Panc1 (cell line): ENCODE results near the gene FRRS1L. TPM values are rescaled to one million over a fixed set of nuclear protein-coding genes. Genes with fewer than 3 reads are reported as not detected.

Experiments used
- ATAC-seq: fragments of 200-7000 bp; cut with Tn5 transposase; 2 replicates; pipeline ENCODE4 v1.9.1; 2020; ENCODE audit warnings: mild to moderate bottlenecking, moderate library complexity
- BruUV-seq: library from RNA; stranded (reverse); fragments of 400-500 nt; replicated peaks from 2 replicates; lab custom pipeline; 2021; lab: Mats Ljungman, UMichigan
- CTCF ChIA-PET: fragments of 300-600 bp; sonication (Branson Sonifier 250); formaldehyde crosslinking; loops from one replicate; lab custom pipeline; 2022; ENCODE audit warnings: antibody characterized with exemption; lab: Charles Lee
- POLR2A ChIA-PET: fragments of 300-600 bp; sonication (Branson Sonifier 250); formaldehyde crosslinking; loops from one replicate; lab custom pipeline; 2022; ENCODE audit warnings: antibody characterized with exemption; lab: Charles Lee
- DNase-seq: peaks from one replicate; pipeline ENCODE4 v3.0.0-alpha.2; 2010; ENCODE audit warnings: low read depth, low spot score
- H3K27ac ChIP-seq: 2 replicates; pipeline ENCODE4 v1.5.1; 2011; ENCODE audit warnings: mild to moderate bottlenecking, low read length, inconsistent platforms
- H3K27me3 ChIP-seq: fragments of 200-500 bp; sonication (Bioruptor generic); 2 replicates; pipeline ENCODE4 v1.6.0; 2014; ENCODE audit warnings: low read length, inconsistent platforms; ENCODE audit not compliant: control insufficient read depth, insufficient read depth
- H3K36me3 ChIP-seq: fragments of 200-500 bp; sonication (Bioruptor generic); 2 replicates; pipeline ENCODE4 v1.5.1; 2014; ENCODE audit warnings: inconsistent platforms, mild to moderate bottlenecking, low read length, moderate library complexity; ENCODE audit not compliant: control insufficient read depth, insufficient read depth
- H3K4me1 ChIP-seq: 2 replicates; pipeline ENCODE4 v1.5.1; 2011; ENCODE audit warnings: inconsistent platforms, mild to moderate bottlenecking, low read length, moderate library complexity; ENCODE audit not compliant: control insufficient read depth, insufficient read depth
- H3K4me3 ChIP-seq, 2 experiments: 2 replicates each; pipeline ENCODE4 v1.5.1; 2011 to 2012; ENCODE audit warnings: low read depth in 2 of 2, low read length in 2 of 2, mild to moderate bottlenecking in 2 of 2, inconsistent platforms in 1 of 2, moderate library complexity in 1 of 2
- H3K9me3 ChIP-seq: fragments of 200-500 bp; sonication (Bioruptor generic); 2 replicates; pipeline ENCODE4 v1.5.1; 2014; ENCODE audit warnings: low read depth, mild to moderate bottlenecking, inconsistent platforms, low read length, moderate library complexity; ENCODE audit not compliant: control insufficient read depth, insufficient read depth
- POLR2AphosphoS5 ChIP-seq: IDR thresholded peaks from 2 replicates; pipeline ENCODE4 v1.6.1; 2012; ENCODE audit warnings: mild to moderate bottlenecking, low read depth, low read length, moderate library complexity
- REST ChIP-seq, 2 experiments: IDR thresholded peaks; 2 replicates each; pipeline ENCODE4 v1.6.1; 2011 to 2012; ENCODE audit warnings: low read depth in 2 of 2, control low read depth in 1 of 2, low read length in 1 of 2, mild to moderate bottlenecking in 1 of 2, moderate library complexity in 1 of 2; ENCODE audit not compliant: insufficient read depth in 1 of 2
- SIN3A ChIP-seq: IDR thresholded peaks from 2 replicates; pipeline ENCODE4 v1.6.1; 2012; ENCODE audit warnings: low read depth, mild to moderate bottlenecking, low read length, moderate library complexity, borderline replicate concordance; ENCODE audit not compliant: insufficient read depth
- TCF7L2 ChIP-seq: IDR thresholded peaks from 2 replicates; pipeline ENCODE4 v1.6.1; 2011; ENCODE audit warnings: mild to moderate bottlenecking, low read depth, low read length, inconsistent platforms
- in situ Hi-C: cut with HindIII; loops from 2 replicates; pipeline ENCODE4 v1.10.0; 2016; ENCODE audit warnings: low sequenced_read_pairs, low pct_unique_long_range_greater_than_20kb
- intact Hi-C: fragments of 100-400 bp; cut with micrococcal nuclease; formaldehyde crosslinking; loops from one replicate; pipeline ENCODE4 v1.10.0; 2022; ENCODE audit not compliant: unreplicated experiment
- total RNA-seq: library from RNA; stranded (reverse); gene quantifications from one replicate; pipeline ENCODE4 v1.2.1, GENCODE V29; 2021; ENCODE audit not compliant: unreplicated experiment
- TF ChIP-seq, protein P1 (sequence below): fragments of 450-650 bp; IDR thresholded peaks from 2 replicates; pipeline ENCODE4 v1.5.1; 2017; ENCODE audit warnings: mild to moderate bottlenecking

FRRS1L gene
- total RNA-seq, 1 experiment from 2014 or later: 2.3 TPM

DNA sequence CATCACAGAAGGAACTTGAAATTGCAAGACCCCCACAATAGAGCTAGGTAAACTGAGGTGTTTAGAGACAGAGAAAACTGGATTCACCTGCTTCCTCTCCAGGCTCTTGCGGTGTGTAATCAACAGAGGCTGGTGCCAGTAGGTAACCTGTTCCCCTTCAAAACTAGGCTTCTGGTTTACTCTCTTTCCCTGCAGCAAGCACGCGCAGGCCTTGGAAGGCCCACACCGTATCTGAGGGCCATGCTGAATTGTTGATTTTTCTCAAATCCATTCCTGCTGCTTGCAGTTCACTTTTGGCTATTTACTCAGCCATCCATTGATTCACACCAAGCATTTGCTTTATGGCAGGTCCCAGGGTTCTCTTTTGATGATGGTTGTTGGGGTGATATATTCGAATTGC lies 667 bp upstream of the FRRS1L start:
- no TSS peak for BruUV-seq
- H3K4me3 ChIP-seq: no peak overlapping the region
- in situ Hi-C loops (no loop called here), intact Hi-C loops (no loop called here)
- H3K27me3 ChIP-seq: no peaks in the 10 kb centered on the region
- no peaks in the 10 kb centered on the region for H3K4me1 ChIP-seq
- ATAC-seq (no peak), DNase-seq (no peak)
- no peak overlapping the region for H3K27ac ChIP-seq
- TF ChIP-seq REST (IDR thresholded peaks at IDR 0.05; ENCODE audit: insufficient read depth in 1 of 2, low read depth in 2 of 2, low read length in 1 of 2): no peak
- no peak for TF ChIP-seq POLR2AphosphoS5
- TF ChIP-seq, protein P1, sequence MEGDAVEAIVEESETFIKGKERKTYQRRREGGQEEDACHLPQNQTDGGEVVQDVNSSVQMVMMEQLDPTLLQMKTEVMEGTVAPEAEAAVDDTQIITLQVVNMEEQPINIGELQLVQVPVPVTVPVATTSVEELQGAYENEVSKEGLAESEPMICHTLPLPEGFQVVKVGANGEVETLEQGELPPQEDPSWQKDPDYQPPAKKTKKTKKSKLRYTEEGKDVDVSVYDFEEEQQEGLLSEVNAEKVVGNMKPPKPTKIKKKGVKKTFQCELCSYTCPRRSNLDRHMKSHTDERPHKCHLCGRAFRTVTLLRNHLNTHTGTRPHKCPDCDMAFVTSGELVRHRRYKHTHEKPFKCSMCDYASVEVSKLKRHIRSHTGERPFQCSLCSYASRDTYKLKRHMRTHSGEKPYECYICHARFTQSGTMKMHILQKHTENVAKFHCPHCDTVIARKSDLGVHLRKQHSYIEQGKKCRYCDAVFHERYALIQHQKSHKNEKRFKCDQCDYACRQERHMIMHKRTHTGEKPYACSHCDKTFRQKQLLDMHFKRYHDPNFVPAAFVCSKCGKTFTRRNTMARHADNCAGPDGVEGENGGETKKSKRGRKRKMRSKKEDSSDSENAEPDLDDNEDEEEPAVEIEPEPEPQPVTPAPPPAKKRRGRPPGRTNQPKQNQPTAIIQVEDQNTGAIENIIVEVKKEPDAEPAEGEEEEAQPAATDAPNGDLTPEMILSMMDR: no peak
- TF ChIP-seq SIN3A: no peak
- no peak for TF ChIP-seq TCF7L2
- H3K9me3 ChIP-seq: no peaks in the 10 kb centered on the region
- ChIA-PET POLR2A (interaction anchor here (0.6 kb wide), 1 partner anchor 75 kb away, joined by 3 read pairs; no protein-coding TSS in a partner anchor), CTCF (no interaction called here)
- no peaks in the 10 kb centered on the region for H3K36me3 ChIP-seq

DNA sequence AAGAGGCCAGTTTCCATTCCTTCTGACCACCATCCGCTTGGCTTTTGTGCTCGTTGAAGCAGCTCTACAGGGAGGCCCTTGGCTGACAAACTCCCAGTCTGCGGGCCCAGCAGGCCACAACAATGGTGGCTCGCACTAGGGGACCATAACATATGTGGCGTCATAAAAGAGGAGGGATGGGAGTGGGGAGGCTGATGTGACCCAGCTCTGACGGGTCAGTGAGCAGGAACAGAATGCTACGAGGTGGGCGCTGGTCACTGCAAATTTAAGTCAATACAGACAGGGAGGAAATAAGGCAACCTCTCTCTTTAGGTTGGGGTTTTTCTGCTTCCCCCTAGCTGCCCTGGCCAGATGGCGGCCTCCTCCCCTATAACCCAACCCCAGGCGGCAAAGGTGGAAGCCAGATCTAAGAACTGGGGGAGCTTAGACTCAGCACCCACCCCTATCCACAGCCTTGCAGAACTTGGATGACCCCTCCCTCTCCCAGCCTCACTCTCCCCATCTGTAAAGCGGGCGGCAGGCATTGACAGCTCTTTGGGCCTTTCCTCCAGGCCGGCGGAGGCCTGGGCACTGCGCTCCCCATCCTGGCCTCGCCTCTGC lies 778 bp downstream of the FRRS1L start:
- TF ChIP-seq TCF7L2: no peak
- TF ChIP-seq REST (IDR thresholded peaks at IDR 0.05; ENCODE audit: insufficient read depth in 1 of 2, low read depth in 2 of 2, low read length in 1 of 2): no peak
- TF ChIP-seq POLR2AphosphoS5: no peak
- TF ChIP-seq SIN3A: no peak
- TF ChIP-seq, protein P1: no peak
- ATAC-seq (no peak; the same call in 1 of the 2 replicates), DNase-seq (no peak)
- CTCF ChIA-PET: interaction anchor here (0.5 kb wide), 1 partner anchor 49 kb away, joined by 3 read pairs; no protein-coding TSS in a partner anchor
- BruUV-seq: no TSS peak
- Histone ChIP-seq H3K4me3 (no peak overlapping the region; a peak in 1 of 4 replicates), H3K27ac (no peak overlapping the region), H3K36me3 (no peaks in the 10 kb centered on the region), H3K4me1 (no peaks in the 10 kb centered on the region), H3K9me3 (no peaks in the 10 kb centered on the region), H3K27me3 (no peaks in the 10 kb centered on the region)
- intact Hi-C loops (no loop called here), in situ Hi-C loops (no loop called here)
- POLR2A ChIA-PET: no interaction called here
